GM18517 (cell line): Measurements from ENCODE around the gene MARK3.

Experiments used
- ATAC-seq: cut with Tn5 transposase; IDR thresholded peaks from one replicate; pipeline ENCODE4 v1.9.1; 2021; ENCODE audit warnings: mild to moderate bottlenecking, moderate library complexity; ENCODE audit not compliant: unreplicated experiment

MARK3 gene

GRCh38 chr14:103545219-103545914 lies 160.2 kb downstream of the MARK3 start:
- ATAC-seq: no peak

DNA sequence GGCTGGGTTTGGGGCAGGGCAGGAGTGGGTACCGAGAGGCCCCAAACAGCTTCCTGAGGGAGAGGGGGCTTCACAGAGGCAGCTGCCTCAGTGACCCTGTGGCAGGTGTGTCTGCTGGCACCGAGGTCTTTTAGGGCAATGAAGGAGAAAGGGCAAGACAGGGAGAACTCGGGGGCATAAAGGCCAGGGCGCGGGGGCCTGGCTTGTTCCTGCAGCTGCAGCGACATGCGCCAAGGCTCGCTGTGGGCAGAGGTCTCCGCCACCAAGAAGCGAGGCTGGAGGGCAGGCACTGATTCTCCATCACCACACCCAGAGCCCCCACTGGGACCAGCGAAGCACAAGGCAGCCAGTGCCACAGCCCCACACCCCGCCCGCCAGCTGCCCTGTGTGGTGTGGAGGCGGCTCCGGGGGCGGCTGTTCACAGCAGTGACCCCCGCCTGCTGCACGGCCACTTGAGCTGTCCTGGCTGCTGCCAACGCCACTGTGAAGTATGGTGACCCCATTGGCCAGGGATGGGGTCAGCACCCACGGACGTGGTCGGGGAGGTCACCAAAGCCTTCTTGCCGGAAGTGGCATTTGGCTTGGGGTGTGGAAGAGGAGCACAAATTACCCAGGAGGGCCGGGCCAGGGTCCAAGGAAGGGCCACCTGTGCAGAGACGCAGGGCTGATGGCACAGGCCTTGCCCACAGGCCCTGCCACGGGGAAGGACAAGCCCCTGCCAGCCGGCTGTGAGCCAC lies 160.9 kb downstream of the MARK3 start:
- no peak for ATAC-seq

- no peak for ATAC-seq
Observed at GRCh38 chr14:103546652-103547454, 161.6 kb downstream of the MARK3 start.

- ATAC-seq: no peak
Observed at GRCh38 chr14:103547455-103547940, 162.3 kb downstream of the MARK3 start.

DNA sequence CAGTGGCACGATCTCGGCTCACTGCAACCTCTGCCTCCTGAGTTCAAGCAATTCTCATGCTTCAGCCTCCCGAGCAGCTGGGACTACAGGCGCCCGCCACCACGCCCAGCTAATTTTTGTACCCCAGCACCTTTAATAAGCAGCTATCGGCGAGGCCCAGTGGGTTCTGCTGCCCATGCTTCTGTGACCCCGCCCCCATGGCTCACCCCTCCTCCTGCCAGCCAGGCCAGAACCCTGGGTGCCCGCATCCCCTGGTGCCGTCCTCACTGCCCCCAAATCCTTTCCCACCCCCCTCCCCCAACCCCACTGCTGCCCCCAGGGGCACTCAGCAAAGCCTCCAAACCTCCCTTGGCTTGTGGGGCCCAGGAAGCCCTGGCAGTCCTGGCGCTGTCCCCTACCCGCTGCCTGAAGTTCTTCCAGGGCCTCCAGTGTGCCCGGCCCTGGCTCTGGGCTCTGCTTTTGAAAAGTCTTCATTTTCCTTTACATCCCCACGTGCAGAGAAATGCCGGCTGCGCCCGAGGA lies 162.8 kb downstream of the MARK3 start:
- ATAC-seq: no peak

DNA sequence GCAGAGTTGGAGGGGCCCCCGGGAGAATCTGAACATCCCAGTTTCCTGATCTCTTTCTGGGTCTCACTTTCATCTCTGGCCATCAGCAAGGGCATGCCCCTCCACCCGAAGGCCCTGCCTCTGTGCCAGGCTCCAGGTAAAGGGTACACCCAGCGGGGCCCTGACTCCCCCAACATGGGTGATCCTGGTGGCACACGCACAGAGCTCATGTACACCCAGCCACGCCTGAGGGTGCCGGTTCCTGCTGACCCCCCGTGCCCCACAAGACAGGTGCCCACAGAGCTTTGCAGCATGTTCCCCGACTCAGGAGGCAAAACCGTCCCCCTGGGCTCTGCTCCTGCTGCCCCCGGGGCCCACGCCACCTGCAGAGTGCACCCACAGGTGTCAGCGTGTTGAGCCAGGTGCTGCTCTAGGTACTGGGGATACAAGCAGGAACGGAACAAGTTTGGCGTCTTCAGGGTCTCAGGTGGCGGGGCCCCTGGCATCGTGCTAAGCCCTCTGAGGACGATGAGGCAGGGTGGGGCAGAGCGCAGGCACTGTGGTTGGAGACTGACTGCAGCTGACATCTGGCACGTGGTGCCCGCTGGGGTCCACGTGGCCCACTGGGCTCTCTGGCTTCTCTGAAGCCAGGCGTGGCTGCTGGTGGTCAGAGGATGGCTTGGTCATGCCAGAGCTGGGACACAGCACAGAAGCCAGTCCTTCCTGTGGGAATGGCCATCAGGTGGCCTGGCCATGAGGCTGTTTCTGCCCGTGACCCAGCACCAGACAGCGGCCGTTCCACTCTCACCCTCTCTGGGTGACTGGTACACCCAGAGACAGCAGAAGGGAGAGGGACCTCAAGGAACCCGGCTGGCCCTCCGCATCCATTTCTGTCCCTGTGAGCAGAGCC lies 163.5 kb downstream of the MARK3 start:
- no peak for ATAC-seq

DNA sequence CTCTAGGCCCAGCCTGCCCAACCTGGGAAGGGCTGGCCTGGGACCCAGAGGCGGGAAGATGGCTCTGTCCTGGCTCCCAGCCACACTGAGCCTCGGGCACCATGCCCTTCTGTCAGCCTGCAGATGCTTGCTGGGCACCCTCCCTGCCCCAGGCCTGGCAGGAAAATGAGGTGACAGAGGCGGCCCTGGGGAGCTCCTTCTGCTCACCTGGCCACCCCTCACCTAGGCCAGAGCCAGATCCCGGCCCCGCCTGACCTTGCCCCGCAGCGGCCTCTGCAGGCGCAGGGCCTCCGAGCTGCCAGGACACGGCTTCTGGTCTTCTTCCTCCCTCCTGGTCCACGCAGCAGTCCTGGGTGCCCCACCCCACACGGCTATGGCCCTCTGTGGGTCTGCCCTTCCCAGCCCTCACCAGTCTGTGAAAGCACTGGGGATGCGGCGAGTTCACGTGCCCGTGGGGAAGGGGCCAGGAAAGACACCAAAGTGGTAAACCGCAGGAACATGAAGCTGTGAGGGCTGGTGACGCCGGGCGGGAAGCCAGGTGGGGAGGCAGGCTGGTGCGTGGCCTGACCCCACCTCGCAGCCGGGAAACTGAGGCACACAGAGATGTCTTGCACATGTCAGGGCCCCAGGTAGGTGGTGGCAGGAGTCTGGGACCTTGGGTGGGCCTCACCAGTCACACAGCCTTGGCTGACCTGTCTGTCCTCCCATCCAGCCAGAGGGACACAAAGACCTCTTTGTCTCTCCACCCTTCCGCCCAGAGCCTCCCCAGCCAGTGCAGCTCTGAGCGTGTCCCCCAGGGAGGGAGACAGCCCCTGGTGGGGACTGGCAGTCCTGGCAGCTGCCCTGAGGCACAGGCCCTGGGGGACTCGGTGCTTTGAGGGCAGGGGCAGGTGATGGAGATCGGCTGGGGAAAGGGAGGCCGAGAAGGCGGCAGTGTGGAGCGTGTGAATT lies 164.4 kb downstream of the MARK3 start:
- no peak for ATAC-seq

GRCh38 chr14:103550451-103551337 lies 165.5 kb downstream of the MARK3 start:
- ATAC-seq: no peak

DNA sequence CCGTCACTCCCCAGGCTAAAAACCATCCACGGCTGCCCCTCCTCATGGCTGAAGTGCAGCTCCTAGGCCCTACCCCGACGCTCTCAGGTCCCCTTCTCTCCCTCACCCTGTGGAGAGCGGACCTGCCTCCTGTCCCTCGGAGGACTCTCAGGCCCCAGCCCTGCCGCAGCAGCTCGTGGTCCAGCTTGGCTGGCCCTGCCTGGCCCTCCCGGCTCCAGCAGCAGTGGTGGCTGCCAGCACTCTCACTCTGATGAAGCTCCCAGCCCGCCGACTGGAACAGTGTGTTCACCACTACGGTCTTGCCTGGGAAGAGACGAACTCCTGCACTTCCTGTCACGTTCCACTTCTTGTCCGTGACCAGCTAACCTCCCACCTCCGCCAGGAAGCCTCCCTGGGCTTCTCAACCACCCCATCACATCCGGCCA lies 166.1 kb downstream of the MARK3 start:
- ATAC-seq: no peak

DNA sequence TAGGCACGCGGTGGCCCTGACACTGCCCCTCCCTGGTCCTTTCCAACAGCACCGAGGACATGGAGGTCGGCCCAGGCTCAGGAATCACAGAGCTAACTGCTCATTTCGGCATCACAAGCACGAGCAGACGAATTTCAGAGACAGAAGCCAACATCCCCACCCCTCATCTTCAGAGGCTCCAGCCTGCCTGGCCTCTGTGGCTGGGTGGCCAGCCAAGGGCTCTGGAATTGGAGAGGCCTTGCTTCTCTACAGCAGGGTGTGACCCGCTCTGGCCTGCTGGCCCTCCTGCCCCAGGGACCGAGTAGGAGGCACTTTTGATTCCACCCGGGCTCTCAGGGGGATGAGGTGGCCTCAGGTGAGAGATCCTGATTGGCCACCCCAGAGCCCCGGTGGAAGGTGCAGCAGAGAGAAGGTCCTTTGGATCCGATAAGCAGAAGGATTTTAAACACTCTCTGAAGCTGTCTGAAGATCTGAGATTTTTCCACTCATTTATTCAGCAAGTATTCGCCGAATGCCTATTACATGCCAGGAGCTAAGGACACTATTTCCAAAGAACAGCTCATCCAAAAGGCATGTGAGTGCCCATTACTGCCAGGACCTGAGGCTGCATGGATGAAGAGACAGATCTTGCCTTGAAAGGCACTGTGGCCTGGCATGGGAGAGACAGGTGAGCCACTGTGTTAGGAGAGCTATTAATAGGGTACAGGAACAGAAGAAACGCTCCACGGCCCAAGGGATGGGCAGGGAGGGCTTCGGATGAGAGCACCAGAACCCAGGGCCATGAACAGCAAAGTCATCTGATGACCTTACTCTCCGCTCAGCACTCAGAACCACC lies 167.0 kb downstream of the MARK3 start:
- ATAC-seq: no peak

- no peak for ATAC-seq
Observed at GRCh38 chr14:103552846-103553210, 167.6 kb downstream of the MARK3 start.
